ENCODE results near the gene CCDC154.

- TF ChIP-seq TAF1 (IDR thresholded peaks at IDR 0.05; ENCODE audit: borderline replicate concordance, low read depth, low read length) (no peak), EZH2 (IDR thresholded peaks at IDR 0.05; ENCODE audit: borderline replicate concordance, control insufficient read depth, low read depth, low read length) (no peak), CTCF (IDR thresholded peaks at IDR 0.05 in 2 of 3, conservative IDR thresholded peaks at IDR 0.05 in 1 of 3; ENCODE audit: control insufficient read depth in 2 of 3, extremely low read depth in 1 of 3, insufficient read depth in 1 of 3, low read depth in 3 of 3, low read length in 3 of 3) (no peak)
Observed at GRCh38 chr16:1407753-1408152, 36.6 kb downstream of the CCDC154 start.

Measured in GM12878 (cell line).